HL-60 (cell line): ENCODE data around the gene ST6GALNAC2.

ENCODE experiments used
- DNase-seq, 2 experiments: peaks; one replicate each; pipeline ENCODE4 v3.0.0-alpha.2; 2010 to 2020; ENCODE audit warnings: low read depth in 1 of 2, low spot score in 1 of 2
- H3K27ac ChIP-seq: fragments of 250-450 bp; sonication (Bioruptor Pico); replicated peaks from 2 replicates; pipeline ENCODE4 v1.5.1; 2020; ENCODE audit warnings: mild to moderate bottlenecking, moderate library complexity
- H3K27me3 ChIP-seq: fragments of 250-450 bp; sonication (Bioruptor Pico); 2 replicates; pipeline ENCODE4 v1.5.1; 2021; ENCODE audit warnings: mild to moderate bottlenecking, moderate library complexity; ENCODE audit not compliant: insufficient read depth, poor library complexity, severe bottlenecking
- H3K4me3 ChIP-seq: replicated peaks from 2 replicates; pipeline ENCODE4 v1.5.1; 2011; ENCODE audit warnings: mild to moderate bottlenecking, control low read depth, low read length; ENCODE audit not compliant: insufficient read depth
- CTCF ChIP-seq: IDR thresholded peaks from one replicate; pipeline ENCODE4 v1.5.1; 2011; ENCODE audit warnings: low read length, control low read depth, inconsistent platforms; ENCODE audit not compliant: insufficient read depth
- GABPA ChIP-seq: IDR thresholded peaks from 2 replicates; pipeline ENCODE4 v1.6.1; 2012; ENCODE audit warnings: low read depth
- POLR2AphosphoS5 ChIP-seq: IDR thresholded peaks from 2 replicates; pipeline ENCODE4 v1.6.1; 2012; ENCODE audit warnings: low read depth
- REST ChIP-seq: IDR thresholded peaks from 2 replicates; pipeline ENCODE4 v1.6.1; 2012; ENCODE audit warnings: low read depth; ENCODE audit not compliant: insufficient replicate concordance
- SPI1 ChIP-seq: IDR thresholded peaks from 2 replicates; pipeline ENCODE4 v1.6.1; 2012; ENCODE audit warnings: low read depth, mild to moderate bottlenecking, borderline replicate concordance
- long read RNA-seq: library from polyadenylated mRNA; unstranded; transcript quantifications from one replicate; pipeline ENCODE4 v2.0.0, GENCODE V29; 2020

The ST6GALNAC2 gene
- long read RNA-seq: 0 reads

- Histone ChIP-seq H3K27ac (no peak within 1 kb of the TSS), H3K27me3 (peaks cover 13% of the 10 kb centered on the region), H3K4me3 (peak within 1 kb of the TSS; percentile 50)
- DNase-seq: peak in 1 of 2 experiments; percentile 50
- no peak for TF ChIP-seq SPI1
- no peak for TF ChIP-seq CTCF
- no peak for TF ChIP-seq POLR2AphosphoS5
- TF ChIP-seq GABPA: no peak
- TF ChIP-seq REST: no peak
Measured at GRCh38 chr17:76585649-76586593, at the start of gene ST6GALNAC2. TSS of gene ST6GALNAC2 (minus strand) at chr17:76585860. CDS start at chr17:76585808, 52 bp downstream.

GRCh38 chr17:76635039-76635438, 49.4 kb upstream of the ST6GALNAC2 start:
- no peak for DNase-seq
- no peak for TF ChIP-seq CTCF
- no peak for TF ChIP-seq GABPA
- TF ChIP-seq SPI1: no peak
- no peak for TF ChIP-seq POLR2AphosphoS5
- TF ChIP-seq REST: no peak
- Histone ChIP-seq H3K4me3 (no peak overlapping the region), H3K27ac (no peak overlapping the region), H3K27me3 (no peaks in the 10 kb centered on the region)

- H3K27me3 ChIP-seq: no peaks in the 10 kb centered on the region
- DNase-seq: no peak
- TF ChIP-seq POLR2AphosphoS5: no peak
- no peak overlapping the region for H3K4me3 ChIP-seq
- H3K27ac ChIP-seq: no peak overlapping the region
Measured at GRCh38 chr17:76633628-76634328, 48.1 kb upstream of the ST6GALNAC2 start.

- TF ChIP-seq CTCF (no peak), SPI1 (no peak), REST (no peak), POLR2AphosphoS5 (no peak), GABPA (no peak)
- H3K4me3 ChIP-seq: no peak overlapping the region
- no peaks in the 10 kb centered on the region for H3K27me3 ChIP-seq
- H3K27ac ChIP-seq: no peak overlapping the region
- no peak for DNase-seq
Measured at GRCh38 chr17:76631821-76632565, 46.3 kb upstream of the ST6GALNAC2 start.
